KMS-11 (cell line): ENCODE measurements around the gene POTEI.
"Not testable (repeated sequence)": the region's sequence is repeated elsewhere in the genome, so short reads cannot be mapped to it uniquely, and the experiment has no call there.

Source experiments
- H2AFZ ChIP-seq: fragments of 200-600 bp; sonication (generic); 2 replicates; pipeline ENCODE4 v1.6.1; 2016; ENCODE audit warnings: antibody characterized with exemption, mixed run types, low read depth
- H3K27ac ChIP-seq: fragments of 200-600 bp; sonication (generic); 2 replicates; pipeline ENCODE4 v1.6.1; 2016; ENCODE audit warnings: mild to moderate bottlenecking, mixed run types
- H3K27me3 ChIP-seq: fragments of 200-600 bp; sonication (generic); 2 replicates; pipeline ENCODE4 v1.6.1; 2017; ENCODE audit warnings: mild to moderate bottlenecking, low read depth, mixed run types, moderate library complexity; ENCODE audit not compliant: insufficient read depth
- H3K36me3 ChIP-seq: fragments of 200-600 bp; sonication (generic); 2 replicates; pipeline ENCODE4 v1.6.1; 2017; ENCODE audit warnings: mild to moderate bottlenecking, mixed run types; ENCODE audit not compliant: insufficient read depth
- H3K4me1 ChIP-seq: fragments of 200-600 bp; sonication (generic); 2 replicates; pipeline ENCODE4 v1.6.1; 2016; ENCODE audit warnings: mild to moderate bottlenecking, low read depth, mixed run types; ENCODE audit not compliant: poor library complexity, severe bottlenecking
- H3K4me2 ChIP-seq: fragments of 200-600 bp; sonication (generic); 2 replicates; pipeline ENCODE4 v1.7.0; 2016; ENCODE audit warnings: mild to moderate bottlenecking, mixed run types
- H3K4me3 ChIP-seq: fragments of 200-600 bp; sonication (generic); IDR thresholded peaks from 2 replicates; pipeline ENCODE4 v1.6.1; 2017; ENCODE audit warnings: low read depth, low read length, mixed read lengths; ENCODE audit not compliant: insufficient read depth
- H3K79me2 ChIP-seq: fragments of 200-600 bp; sonication (generic); 2 replicates; pipeline ENCODE4 v1.6.1; 2016; ENCODE audit warnings: low read depth, mixed run types; ENCODE audit not compliant: insufficient read depth
- H3K9ac ChIP-seq: fragments of 200-600 bp; sonication (generic); 2 replicates; pipeline ENCODE4 v1.6.1; 2016; ENCODE audit warnings: mild to moderate bottlenecking, mixed run types
- H4K20me1 ChIP-seq: fragments of 200-600 bp; sonication (generic); 2 replicates; pipeline ENCODE4 v1.6.1; 2016; ENCODE audit warnings: mild to moderate bottlenecking, mixed run types; ENCODE audit not compliant: insufficient read depth

Gene POTEI

DNA sequence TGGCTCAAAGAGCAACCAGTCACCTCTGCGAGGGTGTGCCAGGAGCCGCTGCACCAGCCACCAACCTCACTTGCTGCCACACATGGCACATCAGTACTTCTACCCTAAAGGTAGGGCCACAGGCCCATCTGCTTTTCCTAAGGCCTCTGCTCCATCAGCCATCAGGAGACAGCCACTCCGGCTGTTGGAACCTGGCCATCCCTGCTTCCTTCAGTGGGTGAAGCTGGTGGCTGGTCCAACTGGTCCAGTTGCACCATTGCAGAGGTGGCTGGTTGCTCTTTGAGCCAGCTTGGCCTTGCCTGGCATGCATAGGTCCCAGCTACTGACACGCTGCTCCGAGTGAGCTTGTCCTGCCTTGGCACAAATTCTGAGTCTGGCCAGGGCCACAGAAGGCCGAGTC lies 53.7 kb downstream of the POTEI start:
- H3K27ac ChIP-seq, H4K20me1 ChIP-seq, H2AFZ ChIP-seq, H3K79me2 ChIP-seq, H3K27me3 ChIP-seq, H3K36me3 ChIP-seq, H3K4me1 ChIP-seq, H3K4me3 ChIP-seq, H3K9ac ChIP-seq, H3K4me2 ChIP-seq: not testable (repeated sequence)

DNA sequence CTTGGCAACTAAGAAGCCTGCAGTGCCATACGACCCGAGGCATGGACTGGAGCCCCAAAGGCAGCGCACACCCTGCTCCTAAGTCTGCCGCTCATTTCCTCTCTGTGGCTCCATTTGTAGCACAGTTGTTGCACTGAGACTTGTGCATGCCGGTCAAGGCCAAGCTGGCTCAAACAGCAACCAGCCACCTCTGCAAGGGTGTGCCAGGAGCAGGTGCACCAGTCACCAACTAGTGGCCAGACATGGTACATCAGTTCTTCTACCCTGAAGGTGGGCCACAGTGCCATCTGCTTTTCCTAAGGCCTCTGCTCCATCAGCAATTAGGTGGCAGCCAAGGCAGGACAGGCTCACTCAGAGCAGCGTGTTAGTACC lies 54.4 kb downstream of the POTEI start:
- H3K27ac ChIP-seq, H3K27me3 ChIP-seq, H3K36me3 ChIP-seq, H3K9ac ChIP-seq, H4K20me1 ChIP-seq, H3K4me1 ChIP-seq, H3K4me3 ChIP-seq, H2AFZ ChIP-seq, H3K4me2 ChIP-seq, H3K79me2 ChIP-seq: not testable (repeated sequence)

DNA sequence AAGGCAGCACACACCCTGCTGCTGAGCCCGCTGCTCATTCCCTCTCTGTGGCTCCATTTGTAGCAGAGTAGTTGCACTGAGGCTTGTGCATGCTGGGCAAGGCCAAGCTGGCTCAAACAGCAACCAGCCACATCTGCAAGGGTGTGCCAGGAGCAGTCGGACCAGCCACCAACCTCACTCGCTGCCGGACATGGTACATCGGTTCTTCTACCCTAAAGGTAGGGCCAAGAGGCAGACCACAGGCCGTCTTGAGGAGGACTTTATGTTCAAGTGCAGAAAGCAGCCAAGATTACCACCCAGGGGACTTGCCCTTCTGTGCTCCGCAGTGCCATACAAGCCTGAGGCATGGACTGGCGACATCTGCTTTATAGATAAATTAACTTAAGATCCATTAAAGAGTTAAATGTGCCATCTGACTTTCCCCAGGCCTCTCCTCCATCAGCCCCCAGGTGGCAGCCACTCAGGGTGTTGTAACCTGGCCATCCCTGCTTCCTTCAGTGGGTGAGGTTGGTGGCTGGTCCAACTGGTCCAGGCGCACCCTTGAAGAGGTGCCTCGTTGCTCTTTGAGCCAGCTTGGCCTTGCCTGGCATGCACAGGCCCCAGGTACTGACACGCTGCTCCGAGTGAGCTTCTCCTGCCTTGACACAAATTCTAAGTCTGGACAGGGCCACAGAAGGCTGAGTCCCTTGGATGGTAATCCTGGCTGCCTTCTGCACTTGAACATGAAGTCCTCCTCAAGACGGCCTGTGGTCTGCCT lies 55.0 kb downstream of the POTEI start:
- not testable (repeated sequence) for H3K79me2 ChIP-seq, H2AFZ ChIP-seq, H3K9ac ChIP-seq, H4K20me1 ChIP-seq, H3K27ac ChIP-seq, H3K4me3 ChIP-seq, H3K27me3 ChIP-seq, H3K4me1 ChIP-seq, H3K36me3 ChIP-seq, H3K4me2 ChIP-seq

DNA sequence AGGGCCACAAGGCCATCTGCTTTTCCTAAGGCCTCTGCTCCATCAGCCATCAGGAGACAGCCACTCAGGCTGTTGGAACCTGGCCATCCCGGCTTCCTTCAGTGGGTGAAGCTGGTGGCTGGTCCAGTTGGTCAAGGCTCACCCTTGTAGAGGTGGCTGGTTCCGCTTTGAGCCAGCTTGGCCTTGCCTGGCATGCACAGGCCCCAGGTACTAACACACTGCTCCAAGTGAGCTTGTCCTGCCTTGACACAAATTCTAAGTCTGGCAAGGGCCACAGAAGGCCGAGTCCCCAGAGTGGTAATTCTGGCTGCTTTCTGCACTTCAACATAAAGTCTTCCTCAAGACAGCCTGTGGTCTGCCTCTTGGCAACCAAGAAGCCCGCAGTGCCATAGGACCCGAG lies 56.2 kb downstream of the POTEI start:
- H3K9ac ChIP-seq, H3K36me3 ChIP-seq, H3K4me3 ChIP-seq, H2AFZ ChIP-seq, H3K27me3 ChIP-seq, H3K27ac ChIP-seq, H3K4me1 ChIP-seq, H4K20me1 ChIP-seq, H3K4me2 ChIP-seq, H3K79me2 ChIP-seq: not testable (repeated sequence)

DNA sequence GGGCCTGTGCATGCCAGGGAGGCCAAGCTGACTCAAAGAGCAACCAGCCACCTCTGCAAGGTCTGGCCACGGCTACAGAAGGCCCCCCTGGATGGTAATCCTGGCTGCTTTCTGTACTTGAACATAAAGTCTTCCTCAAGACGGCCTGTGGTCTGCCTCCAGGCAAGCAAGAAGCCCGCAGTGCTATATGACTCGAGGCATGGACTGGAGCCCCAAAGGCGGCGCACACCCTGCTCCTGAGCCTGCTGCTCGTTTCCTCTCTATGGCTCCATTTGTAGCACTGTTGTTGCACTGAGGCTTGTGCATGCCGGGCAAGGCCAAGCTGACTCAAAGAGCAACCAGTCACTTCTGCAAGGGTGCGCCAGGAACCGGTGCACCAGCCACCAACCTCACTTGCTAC lies 57.3 kb downstream of the POTEI start:
- not testable (repeated sequence) for H3K4me1 ChIP-seq, H3K27ac ChIP-seq, H3K9ac ChIP-seq, H2AFZ ChIP-seq, H4K20me1 ChIP-seq, H3K4me2 ChIP-seq, H3K4me3 ChIP-seq, H3K79me2 ChIP-seq, H3K27me3 ChIP-seq, H3K36me3 ChIP-seq

DNA sequence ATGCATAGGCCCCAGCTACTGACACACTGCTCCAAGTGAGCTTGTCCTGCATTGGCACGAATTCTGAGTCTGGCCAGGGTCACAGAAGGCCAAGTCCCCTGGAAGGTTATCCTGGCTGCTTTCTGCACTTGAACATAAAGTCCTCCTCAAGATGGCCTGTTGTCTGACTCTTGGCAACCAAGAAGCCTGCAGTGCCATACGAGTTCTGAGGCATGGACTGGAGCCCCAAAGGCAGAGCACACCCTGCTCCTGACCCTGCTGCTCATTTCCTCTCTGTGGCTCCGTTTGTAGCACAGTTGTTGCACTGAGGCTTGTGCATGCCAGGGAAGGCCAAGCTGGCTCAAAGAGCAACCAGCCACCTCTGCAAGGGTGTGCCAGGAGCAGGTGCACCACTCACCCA lies 57.9 kb downstream of the POTEI start:
- H3K9ac ChIP-seq, H4K20me1 ChIP-seq, H3K4me3 ChIP-seq, H3K27me3 ChIP-seq, H2AFZ ChIP-seq, H3K79me2 ChIP-seq, H3K4me2 ChIP-seq, H3K27ac ChIP-seq, H3K4me1 ChIP-seq, H3K36me3 ChIP-seq: not testable (repeated sequence)

DNA sequence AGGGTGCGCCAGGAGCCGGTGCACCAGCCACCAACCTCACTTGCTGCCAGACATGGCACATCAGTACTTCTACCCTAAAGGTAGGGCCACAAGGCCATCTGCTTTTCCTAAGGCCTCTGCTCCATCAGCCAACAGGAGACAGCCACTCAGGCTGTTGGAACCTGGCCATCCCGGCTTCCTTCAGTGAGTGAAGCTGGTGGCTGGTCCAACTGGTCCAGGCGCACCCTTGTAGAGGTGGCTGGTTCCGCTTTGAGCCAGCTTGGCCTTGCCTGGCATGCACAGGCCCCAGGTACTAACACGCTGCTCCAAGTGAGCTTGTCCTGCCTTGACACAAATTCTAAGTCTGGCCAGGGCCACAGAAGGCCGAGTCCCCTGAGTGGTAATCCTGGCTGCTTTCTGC lies 58.8 kb downstream of the POTEI start:
- H3K79me2 ChIP-seq, H3K27me3 ChIP-seq, H2AFZ ChIP-seq, H3K4me3 ChIP-seq, H3K27ac ChIP-seq, H3K4me2 ChIP-seq, H3K36me3 ChIP-seq, H4K20me1 ChIP-seq, H3K9ac ChIP-seq, H3K4me1 ChIP-seq: not testable (repeated sequence)

DNA sequence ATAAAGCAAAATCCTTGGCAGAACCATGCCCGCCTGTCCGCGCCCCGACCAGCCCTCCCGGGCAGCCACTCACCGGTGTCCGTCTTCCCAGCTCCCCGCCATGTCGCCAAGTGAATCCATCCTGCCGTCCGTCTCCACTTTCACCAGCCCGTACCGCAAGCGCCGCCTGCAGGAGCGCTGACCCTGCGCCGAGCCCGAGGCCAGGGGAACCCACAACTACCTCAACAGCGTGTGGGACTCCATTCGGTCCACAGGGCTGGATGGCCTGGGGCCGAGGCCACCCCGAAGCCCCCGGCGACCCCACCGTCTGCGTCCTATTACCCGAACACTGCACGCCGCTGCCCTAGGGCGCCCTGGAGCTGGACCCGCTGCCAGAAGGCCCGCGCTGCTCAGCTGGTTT lies 81.5 kb downstream of the POTEI start:
- H3K27ac ChIP-seq, H3K4me1 ChIP-seq, H3K27me3 ChIP-seq, H3K9ac ChIP-seq, H3K4me2 ChIP-seq, H2AFZ ChIP-seq, H4K20me1 ChIP-seq, H3K4me3 ChIP-seq, H3K36me3 ChIP-seq, H3K79me2 ChIP-seq: not testable (repeated sequence)

DNA sequence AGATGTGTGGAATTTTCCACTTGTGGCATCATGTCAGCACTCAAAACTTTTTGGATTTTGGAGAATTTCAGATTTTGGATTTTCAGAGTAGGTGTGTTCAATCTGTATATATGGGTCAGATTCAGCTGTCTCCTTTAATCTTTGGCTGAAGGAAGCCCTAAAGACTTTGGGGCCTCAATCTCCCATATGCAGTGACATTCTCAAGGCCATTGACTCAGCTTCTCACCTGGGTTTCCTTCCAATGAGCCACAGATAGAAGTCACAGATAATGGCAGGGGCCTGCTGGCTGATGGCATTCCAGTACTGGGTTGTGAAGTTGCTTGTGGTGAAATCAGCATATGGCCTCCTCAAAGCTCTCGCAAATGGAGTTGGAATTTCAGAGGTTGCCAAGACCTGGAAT lies 90.3 kb downstream of the POTEI start:
- H3K4me2 ChIP-seq, H4K20me1 ChIP-seq, H3K79me2 ChIP-seq, H3K27me3 ChIP-seq, H3K27ac ChIP-seq, H3K9ac ChIP-seq, H3K4me3 ChIP-seq, H3K4me1 ChIP-seq, H2AFZ ChIP-seq, H3K36me3 ChIP-seq: not testable (repeated sequence)

DNA sequence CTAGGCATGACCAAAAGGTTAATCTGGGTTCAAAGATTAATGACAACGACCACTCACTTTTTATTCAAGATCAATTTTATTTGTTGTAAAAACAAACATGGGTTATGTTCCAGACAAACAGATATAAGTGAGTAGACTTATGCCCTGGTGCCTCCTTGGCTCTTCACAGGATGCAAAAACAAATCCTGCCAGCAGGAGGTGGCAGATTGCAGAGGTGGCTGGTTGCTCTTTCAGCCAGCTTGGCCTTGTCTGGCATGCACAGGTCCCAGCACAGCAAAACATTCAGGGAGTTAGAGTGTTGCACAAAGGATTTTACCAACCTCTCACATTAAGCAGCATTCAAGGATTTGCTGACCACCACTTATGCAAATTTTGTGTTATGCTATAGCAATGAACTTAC lies 92.4 kb downstream of the POTEI start:
- not testable (repeated sequence) for H3K79me2 ChIP-seq, H3K4me3 ChIP-seq, H3K27me3 ChIP-seq, H3K36me3 ChIP-seq, H3K4me1 ChIP-seq, H3K27ac ChIP-seq, H2AFZ ChIP-seq, H3K9ac ChIP-seq, H4K20me1 ChIP-seq, H3K4me2 ChIP-seq
